ENCODE data around the gene SDK2.

DNA sequence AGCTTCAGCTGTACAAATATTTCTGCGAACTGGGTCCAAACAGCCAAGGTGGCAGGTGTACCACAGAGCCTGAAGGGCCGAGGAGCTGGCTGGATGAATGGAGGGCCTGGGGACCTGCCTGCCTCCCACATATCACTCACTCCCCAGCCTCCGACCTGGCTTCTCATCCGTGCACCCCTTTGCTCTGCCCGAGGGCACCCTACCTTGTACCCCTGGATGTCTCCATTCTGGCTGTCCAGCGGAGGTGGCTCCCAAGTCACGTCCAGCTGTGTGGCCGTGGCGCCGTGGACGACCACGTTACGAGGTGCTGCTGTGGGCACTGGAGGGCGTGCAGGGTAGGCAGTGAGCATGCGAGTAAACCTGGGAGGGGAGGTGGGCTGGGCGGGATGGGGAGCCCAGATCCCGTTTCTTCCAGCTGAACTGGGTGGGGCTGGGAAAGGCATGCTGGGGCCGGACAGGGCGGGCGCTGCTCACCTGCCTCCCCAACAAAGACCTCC is 265.2 kb downstream of the SDK2 start:
- TF ChIP-seq, protein P1, sequence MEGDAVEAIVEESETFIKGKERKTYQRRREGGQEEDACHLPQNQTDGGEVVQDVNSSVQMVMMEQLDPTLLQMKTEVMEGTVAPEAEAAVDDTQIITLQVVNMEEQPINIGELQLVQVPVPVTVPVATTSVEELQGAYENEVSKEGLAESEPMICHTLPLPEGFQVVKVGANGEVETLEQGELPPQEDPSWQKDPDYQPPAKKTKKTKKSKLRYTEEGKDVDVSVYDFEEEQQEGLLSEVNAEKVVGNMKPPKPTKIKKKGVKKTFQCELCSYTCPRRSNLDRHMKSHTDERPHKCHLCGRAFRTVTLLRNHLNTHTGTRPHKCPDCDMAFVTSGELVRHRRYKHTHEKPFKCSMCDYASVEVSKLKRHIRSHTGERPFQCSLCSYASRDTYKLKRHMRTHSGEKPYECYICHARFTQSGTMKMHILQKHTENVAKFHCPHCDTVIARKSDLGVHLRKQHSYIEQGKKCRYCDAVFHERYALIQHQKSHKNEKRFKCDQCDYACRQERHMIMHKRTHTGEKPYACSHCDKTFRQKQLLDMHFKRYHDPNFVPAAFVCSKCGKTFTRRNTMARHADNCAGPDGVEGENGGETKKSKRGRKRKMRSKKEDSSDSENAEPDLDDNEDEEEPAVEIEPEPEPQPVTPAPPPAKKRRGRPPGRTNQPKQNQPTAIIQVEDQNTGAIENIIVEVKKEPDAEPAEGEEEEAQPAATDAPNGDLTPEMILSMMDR (IDR thresholded peaks at IDR 0.05): no peak
- no peak for TF ChIP-seq POLR2A (IDR thresholded peaks at IDR 0.05)
